ENCODE data around the gene CFAP97D1. TPM values are rescaled to one million over a fixed set of nuclear protein-coding genes. Genes with fewer than 3 reads are reported as not detected.

Gene CFAP97D1
- total RNA-seq, 6 experiments from 2014 or later, result not detected

DNA sequence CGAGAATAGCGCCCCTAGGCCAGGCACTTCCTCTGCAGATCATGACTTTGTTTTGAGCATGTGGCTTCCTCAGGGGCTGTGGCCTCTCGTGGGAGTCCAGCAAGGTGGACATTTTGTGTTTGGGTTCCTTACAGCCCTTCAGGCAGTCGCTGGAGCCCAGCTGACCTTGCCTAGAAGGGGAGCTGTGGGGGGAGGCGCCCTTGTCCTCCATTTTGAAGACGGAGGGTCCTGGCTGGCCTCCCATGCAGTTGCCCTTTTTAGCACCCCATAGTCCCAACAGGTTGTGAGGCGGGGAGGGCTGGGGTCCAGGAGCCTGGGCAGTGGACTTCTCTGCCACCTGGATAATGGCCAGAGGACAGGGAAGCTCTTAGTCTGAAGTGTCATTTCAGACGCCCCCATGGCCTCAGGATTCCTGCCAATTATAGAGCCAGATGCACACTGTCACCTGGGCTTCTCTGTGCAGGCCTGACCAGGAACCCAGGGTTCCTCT lies 23.0 kb upstream of the CFAP97D1 start:
- no peaks in the 10 kb centered on the region for H3K36me3 ChIP-seq
- ATAC-seq (no peak), DNase-seq (no peak)
- TF ChIP-seq POLR2A (IDR thresholded peaks at IDR 0.05), result no peak
- TF ChIP-seq, protein P1, sequence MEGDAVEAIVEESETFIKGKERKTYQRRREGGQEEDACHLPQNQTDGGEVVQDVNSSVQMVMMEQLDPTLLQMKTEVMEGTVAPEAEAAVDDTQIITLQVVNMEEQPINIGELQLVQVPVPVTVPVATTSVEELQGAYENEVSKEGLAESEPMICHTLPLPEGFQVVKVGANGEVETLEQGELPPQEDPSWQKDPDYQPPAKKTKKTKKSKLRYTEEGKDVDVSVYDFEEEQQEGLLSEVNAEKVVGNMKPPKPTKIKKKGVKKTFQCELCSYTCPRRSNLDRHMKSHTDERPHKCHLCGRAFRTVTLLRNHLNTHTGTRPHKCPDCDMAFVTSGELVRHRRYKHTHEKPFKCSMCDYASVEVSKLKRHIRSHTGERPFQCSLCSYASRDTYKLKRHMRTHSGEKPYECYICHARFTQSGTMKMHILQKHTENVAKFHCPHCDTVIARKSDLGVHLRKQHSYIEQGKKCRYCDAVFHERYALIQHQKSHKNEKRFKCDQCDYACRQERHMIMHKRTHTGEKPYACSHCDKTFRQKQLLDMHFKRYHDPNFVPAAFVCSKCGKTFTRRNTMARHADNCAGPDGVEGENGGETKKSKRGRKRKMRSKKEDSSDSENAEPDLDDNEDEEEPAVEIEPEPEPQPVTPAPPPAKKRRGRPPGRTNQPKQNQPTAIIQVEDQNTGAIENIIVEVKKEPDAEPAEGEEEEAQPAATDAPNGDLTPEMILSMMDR (IDR thresholded peaks at IDR 0.05), result no peak
- H3K27ac ChIP-seq, result no peak overlapping the region
- intact Hi-C loops (cut with DNase I), result loop anchor here (5.0 to 10.0 kb wide), 2 partner anchors 65 to 182 kb away; no protein-coding TSS in a partner anchor
- peaks cover 0 to 6% (median 0%) of the 10 kb centered on the region in 4 donors for H3K4me1 ChIP-seq
- no peaks in the 10 kb centered on the region for H3K9me3 ChIP-seq
- no CpG with 5 or more reads among the region's 8 CpGs for WGBS (ENCODE audit: insufficient coverage, low coverage, low lambda C conversion rate, missing lambda C conversion rate)
- peaks cover 0 to 9% of the 10 kb centered on the region in 2 donors for H3K27me3 ChIP-seq
- no peak overlapping the region for H3K4me3 ChIP-seq

DNA sequence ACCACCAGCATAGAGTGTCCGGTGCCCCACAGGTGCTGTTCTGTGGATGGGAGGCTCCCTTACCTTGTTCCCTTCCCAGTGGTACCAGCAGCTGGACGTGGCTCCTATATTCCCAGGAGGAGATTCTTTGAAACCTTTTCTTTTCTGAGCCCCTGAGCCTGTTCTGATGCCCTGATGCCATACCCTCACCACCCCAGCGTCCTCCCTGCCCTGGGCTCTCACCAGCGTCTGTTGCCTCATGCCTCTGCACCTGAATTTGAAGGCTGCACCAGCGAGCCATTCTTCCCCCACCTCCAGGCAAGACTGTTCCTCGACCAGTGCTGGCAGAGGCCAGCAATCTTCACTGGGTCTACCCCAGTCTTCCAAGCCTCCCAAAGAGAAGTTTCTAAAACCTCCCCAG lies 22.1 kb upstream of the CFAP97D1 start:
- no peak for TF ChIP-seq POLR2A (IDR thresholded peaks at IDR 0.05)
- TF ChIP-seq, protein P1 (IDR thresholded peaks at IDR 0.05), result no peak
- ATAC-seq (no peak), DNase-seq (no peak)
- Histone ChIP-seq H3K27me3 (peaks cover 0 to 9% of the 10 kb centered on the region in 2 donors), H3K27ac (no peak overlapping the region), H3K4me3 (no peak overlapping the region), H3K36me3 (no peaks in the 10 kb centered on the region), H3K9me3 (no peaks in the 10 kb centered on the region), H3K4me1 (peaks cover 0 to 6% (median 0%) of the 10 kb centered on the region in 4 donors)
- intact Hi-C loops (cut with DNase I), result loop anchor here (2.0 to 10.0 kb wide), 3 partner anchors 61 to 183 kb away; no protein-coding TSS in a partner anchor
- 61% methylated on average over 6 of the region's 6 CpGs for WGBS (ENCODE audit: insufficient coverage, low coverage, low lambda C conversion rate, missing lambda C conversion rate)

DNA sequence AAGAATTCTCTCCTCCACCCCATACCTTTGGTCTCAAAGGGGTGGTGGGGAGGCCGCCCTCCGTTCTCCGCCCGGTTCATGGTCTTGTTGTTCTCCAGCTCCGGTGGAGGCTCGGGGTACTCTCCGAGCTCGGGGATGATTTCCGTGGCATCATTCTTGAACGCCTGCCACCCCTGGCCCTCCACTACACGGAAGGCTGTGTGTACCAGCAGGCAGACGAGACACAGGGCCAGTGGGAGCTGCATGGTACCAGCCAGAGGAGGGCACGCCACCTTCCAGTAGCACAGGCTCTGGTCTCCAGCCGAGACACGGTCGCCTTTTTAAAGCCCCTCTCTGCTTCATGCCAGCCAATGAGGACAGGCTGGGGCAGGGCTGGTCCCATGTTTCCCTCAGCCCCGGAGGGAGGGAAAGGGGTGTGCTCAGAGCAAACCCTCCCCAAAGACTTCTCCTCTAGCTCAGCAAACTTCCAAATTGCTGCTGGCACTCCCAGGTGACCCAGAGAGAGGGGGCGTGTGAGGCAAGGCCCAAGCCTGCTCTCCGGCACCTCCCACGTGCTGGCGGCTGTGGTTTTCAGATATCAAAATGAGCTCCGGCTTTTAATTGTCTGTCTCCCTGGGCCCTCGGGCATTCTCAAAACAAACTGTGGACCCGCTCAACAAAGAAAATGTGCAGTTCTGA lies 21.6 kb upstream of the CFAP97D1 start, which contains the start of gene SOST:
Gene SOST (minus strand): TSS at position 295 of the 678 bp plus-strand sequence. CDS start 50 bp downstream, at position 245.
- Histone ChIP-seq H3K9me3 (no peaks in the 10 kb centered on the region), H3K4me3 (no peak within 1 kb of the TSS), H3K27ac (no peak within 1 kb of the TSS), H3K27me3 (peaks cover 0 to 9% of the 10 kb centered on the region in 2 donors), H3K36me3 (no peaks in the 10 kb centered on the region), H3K4me1 (peaks cover 0 to 6% (median 0%) of the 10 kb centered on the region in 4 donors)
- ATAC-seq (no peak), DNase-seq (no peak)
- 87% methylated on average over 5 of the region's 24 CpGs for WGBS (ENCODE audit: insufficient coverage, low coverage, low lambda C conversion rate, missing lambda C conversion rate)
- intact Hi-C loops (cut with DNase I), result loop anchor here (2.0 to 10.0 kb wide), 3 partner anchors 62 to 184 kb away; no protein-coding TSS in a partner anchor
- TF ChIP-seq, protein P1 (IDR thresholded peaks at IDR 0.05), result no peak
- no peak for TF ChIP-seq POLR2A (IDR thresholded peaks at IDR 0.05)

DNA sequence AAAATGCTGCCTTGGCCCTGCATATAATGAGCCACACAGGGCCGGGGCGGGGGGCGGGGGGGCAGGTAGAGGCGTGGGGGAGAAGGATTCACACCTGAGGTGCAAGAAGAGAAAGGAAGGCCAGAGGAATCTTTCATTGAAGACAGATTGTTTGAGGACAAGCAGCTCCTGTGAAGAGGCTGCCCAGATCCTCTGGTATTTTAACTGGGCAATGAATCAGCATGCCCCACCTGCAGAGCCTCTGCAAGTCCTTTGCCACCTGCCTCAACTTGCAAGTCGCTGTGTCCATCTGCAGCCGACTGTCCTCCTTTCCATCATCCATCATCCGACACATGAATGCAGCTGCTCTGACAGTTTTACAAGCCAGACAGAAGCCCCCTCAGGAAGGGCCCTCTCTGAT lies 20.4 kb upstream of the CFAP97D1 start:
- ATAC-seq (no peak), DNase-seq (no peak)
- Histone ChIP-seq H3K9me3 (no peaks in the 10 kb centered on the region), H3K27me3 (peaks cover 0 to 9% of the 10 kb centered on the region in 2 donors), H3K4me1 (peaks cover 0 to 6% (median 0%) of the 10 kb centered on the region in 4 donors), H3K27ac (no peak overlapping the region), H3K36me3 (no peaks in the 10 kb centered on the region), H3K4me3 (no peak overlapping the region)
- 43% methylated on average over 6 of the region's 7 CpGs for WGBS (ENCODE audit: insufficient coverage, low coverage, low lambda C conversion rate, missing lambda C conversion rate)
- no peak for TF ChIP-seq POLR2A (IDR thresholded peaks at IDR 0.05)
- TF ChIP-seq, protein P1 (IDR thresholded peaks at IDR 0.05), result no peak
- intact Hi-C loops (cut with DNase I), result loop anchor here (2.0 to 10.0 kb wide), 4 partner anchors 63 to 185 kb away; partner anchors contain the start of gene CD300LG (in 1 of the 2)
